ENCODE data around the gene NINJ1.
A peak's percentile ranks its signal among the peaks of the same experiment; 100 is the strongest.

Gene NINJ1

GRCh38 chr9:93134015-93134739 lies at the start of gene NINJ1:
Gene NINJ1 (minus strand): TSS chr9:93134251. CDS start chr9:93134217, 34 bp downstream.
- DNase-seq: peak; percentile 88

- DNase-seq: no peak
Measured at GRCh38 chr9:93183131-93183662, 49.1 kb upstream of the NINJ1 start.

- DNase-seq: no peak
Measured at GRCh38 chr9:93182572-93182971, 48.5 kb upstream of the NINJ1 start.

GRCh38 chr9:93181672-93182435 lies 47.8 kb upstream of the NINJ1 start:
- DNase-seq: no peak

- DNase-seq: no peak
Measured at GRCh38 chr9:93180938-93181337, 46.9 kb upstream of the NINJ1 start.

GRCh38 chr9:93178851-93179786 lies 45.1 kb upstream of the NINJ1 start:
- no peak for DNase-seq

GRCh38 chr9:93177676-93178075 lies 43.6 kb upstream of the NINJ1 start:
- no peak for DNase-seq

- DNase-seq: no peak
Measured at GRCh38 chr9:93174976-93175375, 40.9 kb upstream of the NINJ1 start.

GRCh38 chr9:93173365-93174051 lies 39.5 kb upstream of the NINJ1 start:
- no peak for DNase-seq

- no peak for DNase-seq
Measured at GRCh38 chr9:93172666-93173364, 38.8 kb upstream of the NINJ1 start.

- DNase-seq: no peak
Measured at GRCh38 chr9:93171261-93171990, 37.4 kb upstream of the NINJ1 start.

- no peak for DNase-seq
Measured at GRCh38 chr9:93170571-93170970, 36.5 kb upstream of the NINJ1 start.

GRCh38 chr9:93169444-93169843 lies 35.4 kb upstream of the NINJ1 start:
- no peak for DNase-seq

- DNase-seq: no peak
Measured at GRCh38 chr9:93168581-93168980, 34.5 kb upstream of the NINJ1 start.

- DNase-seq: no peak
Measured at GRCh38 chr9:93167838-93168237, 33.8 kb upstream of the NINJ1 start.

GRCh38 chr9:93167185-93167584 lies 33.1 kb upstream of the NINJ1 start:
- no peak for DNase-seq

GRCh38 chr9:93166699-93167098 lies 32.6 kb upstream of the NINJ1 start:
- DNase-seq: no peak

GRCh38 chr9:93164085-93164484 lies 30.0 kb upstream of the NINJ1 start:
- DNase-seq: no peak

- DNase-seq: no peak
Measured at GRCh38 chr9:93161786-93162562, 27.9 kb upstream of the NINJ1 start.

Measured in activated T-cell treated with anti-CD3 and anti-CD28 coated beads, Interleukin-2, amount 50 U/mL, for 1 hour (primary cell).